ENCODE measurements around the gene SSNA1.

DNA sequence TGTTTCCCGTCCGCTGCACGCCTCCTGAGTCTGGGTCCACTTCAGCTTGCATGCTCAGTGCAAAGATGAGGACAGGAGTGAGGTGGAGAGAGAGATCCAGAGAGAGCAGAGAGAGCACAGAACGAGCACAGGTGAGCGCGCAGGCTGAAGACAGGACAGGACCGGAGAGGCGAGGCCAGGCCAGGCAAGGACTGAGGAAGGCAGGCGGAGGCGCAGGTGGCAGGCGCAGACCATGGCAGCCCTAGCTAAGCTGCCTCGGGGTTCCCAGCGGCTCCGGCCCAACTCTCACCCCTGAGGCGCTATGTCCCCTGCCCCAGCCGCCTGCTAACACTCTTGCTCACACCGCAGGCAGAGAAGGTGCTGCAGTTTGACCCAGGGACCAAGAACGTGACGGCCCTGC, 39.8 kb upstream of the SSNA1 start:
- TF ChIP-seq, protein P1, sequence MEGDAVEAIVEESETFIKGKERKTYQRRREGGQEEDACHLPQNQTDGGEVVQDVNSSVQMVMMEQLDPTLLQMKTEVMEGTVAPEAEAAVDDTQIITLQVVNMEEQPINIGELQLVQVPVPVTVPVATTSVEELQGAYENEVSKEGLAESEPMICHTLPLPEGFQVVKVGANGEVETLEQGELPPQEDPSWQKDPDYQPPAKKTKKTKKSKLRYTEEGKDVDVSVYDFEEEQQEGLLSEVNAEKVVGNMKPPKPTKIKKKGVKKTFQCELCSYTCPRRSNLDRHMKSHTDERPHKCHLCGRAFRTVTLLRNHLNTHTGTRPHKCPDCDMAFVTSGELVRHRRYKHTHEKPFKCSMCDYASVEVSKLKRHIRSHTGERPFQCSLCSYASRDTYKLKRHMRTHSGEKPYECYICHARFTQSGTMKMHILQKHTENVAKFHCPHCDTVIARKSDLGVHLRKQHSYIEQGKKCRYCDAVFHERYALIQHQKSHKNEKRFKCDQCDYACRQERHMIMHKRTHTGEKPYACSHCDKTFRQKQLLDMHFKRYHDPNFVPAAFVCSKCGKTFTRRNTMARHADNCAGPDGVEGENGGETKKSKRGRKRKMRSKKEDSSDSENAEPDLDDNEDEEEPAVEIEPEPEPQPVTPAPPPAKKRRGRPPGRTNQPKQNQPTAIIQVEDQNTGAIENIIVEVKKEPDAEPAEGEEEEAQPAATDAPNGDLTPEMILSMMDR (conservative IDR thresholded peaks at IDR 0.05 in 1 of 2, IDR thresholded peaks at IDR 0.05 in 1 of 2; ENCODE audit: low read depth in 1 of 2, low read length in 2 of 2), result no peak
- TF ChIP-seq EZH2 (IDR thresholded peaks at IDR 0.05; ENCODE audit: low read length, missing control alignments), result no peak

All from fibroblast of lung (primary cell).